Prostate gland (tissue), 2 donors: ENCODE data around the gene CFAP45. TPM values are rescaled to one million over a fixed set of nuclear protein-coding genes. Genes with fewer than 3 reads are reported as not detected.

Experiments used
- DNase-seq: peaks from one replicate; pipeline ENCODE4 v3.0.0-alpha.2; 2019; ENCODE audit warnings: low spot score
- H3K27ac ChIP-seq, 2 donors: fragments of 200-600 bp; sonication (generic); 2 replicates each; pipeline ENCODE4 v1.5.1; 2017 to 2019
- H3K27me3 ChIP-seq: fragments of 200-600 bp; sonication (generic); replicated peaks from 2 replicates; pipeline ENCODE4 v1.5.1; 2019; ENCODE audit not compliant: insufficient read depth
- H3K36me3 ChIP-seq, 2 donors: fragments of 200-600 bp; sonication (generic); 1 replicate in 1 of 2; 2 replicates in 1 of 2; pipeline versions ENCODE4 v1.5.1 to v1.8.1; 2017 to 2019
- H3K4me1 ChIP-seq: fragments of 200-600 bp; sonication (generic); replicated peaks from 2 replicates; pipeline ENCODE4 v1.5.1; 2019
- H3K4me3 ChIP-seq, 2 donors: fragments of 200-600 bp; sonication (generic); 2 replicates each; pipeline ENCODE4 v1.5.1; 2017 to 2019
- H3K9me3 ChIP-seq: fragments of 200-600 bp; sonication (generic); 2 replicates; pipeline ENCODE4 v1.5.1; 2017
- POLR2A ChIP-seq: fragments of 450-650 bp; IDR thresholded peaks from one replicate; pipeline ENCODE4 v1.6.1; 2016; ENCODE audit warnings: antibody characterized with exemption, mild to moderate bottlenecking
- POLR2AphosphoS5 ChIP-seq: sonication (generic); formaldehyde crosslinking; IDR thresholded peaks from one replicate; pipeline ENCODE4 v1.6.1; 2017; ENCODE audit warnings: antibody characterized with exemption
- WGBS: methylation state at CpG from one replicate; pipeline ENCODE4 v1.1.5; 2018; 5-methylcytosine and 5-hydroxymethylcytosine counted together
- intact Hi-C: fragments of 100-400 bp; cut with DNase I; formaldehyde crosslinking; loops from one replicate; pipeline ENCODE4 v1.14.2; 2022
- total RNA-seq, 2 donors: library from RNA; depleted of rRNA; stranded (reverse); fragments of >200 nt; gene quantifications; one replicate each; pipeline ENCODE4 v1.1.0, GENCODE V29; 2016
- TF ChIP-seq, protein P1 (sequence below), 4 experiments: fragments of 200-600 bp in 2 of 4; fragments of 450-650 bp in 2 of 4; sonication (generic) in 2 of 4; IDR thresholded peaks; 1 replicate in 3 of 4; 2 replicates in 1 of 4; pipeline ENCODE4 v1.5.1; 2016 to 2019; ENCODE audit warnings: antibody characterized with exemption in 4 of 4, mild to moderate bottlenecking in 2 of 4, moderate library complexity in 2 of 4

The CFAP45 gene
- total RNA-seq, 2 donors from 2014 or later = 2.6 TPM; not detected in 1

DNA sequence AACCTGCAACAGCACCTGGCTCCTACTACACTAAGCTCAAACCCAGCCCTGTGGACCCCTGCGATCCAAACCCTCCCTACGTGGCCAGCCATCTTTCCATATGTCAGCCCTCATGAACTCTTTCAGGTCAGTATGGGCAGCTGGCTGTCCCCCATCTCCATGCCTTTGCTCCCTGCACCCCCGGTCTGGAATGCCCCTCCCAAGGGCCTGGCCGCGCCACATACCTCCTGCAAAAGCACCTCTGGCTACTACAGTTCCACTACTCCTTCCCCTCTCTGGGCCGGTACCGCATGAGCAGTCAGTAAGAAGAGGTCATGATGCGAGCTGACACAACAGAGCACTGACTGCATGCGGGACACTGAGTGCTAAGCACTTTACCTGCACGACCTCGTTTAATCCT lies 35.3 kb upstream of the CFAP45 start:
- H3K9me3 ChIP-seq = no peaks in the 10 kb centered on the region
- H3K4me1 ChIP-seq = no peaks in the 10 kb centered on the region
- 89% methylated on average over 11 of the region's 11 CpGs for WGBS
- intact Hi-C loops = no loop called here
- DNase-seq = no peak
- TF ChIP-seq POLR2A (no peak), POLR2AphosphoS5 (no peak)
- TF ChIP-seq, protein P1, sequence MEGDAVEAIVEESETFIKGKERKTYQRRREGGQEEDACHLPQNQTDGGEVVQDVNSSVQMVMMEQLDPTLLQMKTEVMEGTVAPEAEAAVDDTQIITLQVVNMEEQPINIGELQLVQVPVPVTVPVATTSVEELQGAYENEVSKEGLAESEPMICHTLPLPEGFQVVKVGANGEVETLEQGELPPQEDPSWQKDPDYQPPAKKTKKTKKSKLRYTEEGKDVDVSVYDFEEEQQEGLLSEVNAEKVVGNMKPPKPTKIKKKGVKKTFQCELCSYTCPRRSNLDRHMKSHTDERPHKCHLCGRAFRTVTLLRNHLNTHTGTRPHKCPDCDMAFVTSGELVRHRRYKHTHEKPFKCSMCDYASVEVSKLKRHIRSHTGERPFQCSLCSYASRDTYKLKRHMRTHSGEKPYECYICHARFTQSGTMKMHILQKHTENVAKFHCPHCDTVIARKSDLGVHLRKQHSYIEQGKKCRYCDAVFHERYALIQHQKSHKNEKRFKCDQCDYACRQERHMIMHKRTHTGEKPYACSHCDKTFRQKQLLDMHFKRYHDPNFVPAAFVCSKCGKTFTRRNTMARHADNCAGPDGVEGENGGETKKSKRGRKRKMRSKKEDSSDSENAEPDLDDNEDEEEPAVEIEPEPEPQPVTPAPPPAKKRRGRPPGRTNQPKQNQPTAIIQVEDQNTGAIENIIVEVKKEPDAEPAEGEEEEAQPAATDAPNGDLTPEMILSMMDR (IDR thresholded peaks at IDR 0.05) = no peak
- no peaks in the 10 kb centered on the region for H3K36me3 ChIP-seq
- H3K27me3 ChIP-seq = no peaks in the 10 kb centered on the region
- no peak overlapping the region for H3K4me3 ChIP-seq
- H3K27ac ChIP-seq = no peak overlapping the region

DNA sequence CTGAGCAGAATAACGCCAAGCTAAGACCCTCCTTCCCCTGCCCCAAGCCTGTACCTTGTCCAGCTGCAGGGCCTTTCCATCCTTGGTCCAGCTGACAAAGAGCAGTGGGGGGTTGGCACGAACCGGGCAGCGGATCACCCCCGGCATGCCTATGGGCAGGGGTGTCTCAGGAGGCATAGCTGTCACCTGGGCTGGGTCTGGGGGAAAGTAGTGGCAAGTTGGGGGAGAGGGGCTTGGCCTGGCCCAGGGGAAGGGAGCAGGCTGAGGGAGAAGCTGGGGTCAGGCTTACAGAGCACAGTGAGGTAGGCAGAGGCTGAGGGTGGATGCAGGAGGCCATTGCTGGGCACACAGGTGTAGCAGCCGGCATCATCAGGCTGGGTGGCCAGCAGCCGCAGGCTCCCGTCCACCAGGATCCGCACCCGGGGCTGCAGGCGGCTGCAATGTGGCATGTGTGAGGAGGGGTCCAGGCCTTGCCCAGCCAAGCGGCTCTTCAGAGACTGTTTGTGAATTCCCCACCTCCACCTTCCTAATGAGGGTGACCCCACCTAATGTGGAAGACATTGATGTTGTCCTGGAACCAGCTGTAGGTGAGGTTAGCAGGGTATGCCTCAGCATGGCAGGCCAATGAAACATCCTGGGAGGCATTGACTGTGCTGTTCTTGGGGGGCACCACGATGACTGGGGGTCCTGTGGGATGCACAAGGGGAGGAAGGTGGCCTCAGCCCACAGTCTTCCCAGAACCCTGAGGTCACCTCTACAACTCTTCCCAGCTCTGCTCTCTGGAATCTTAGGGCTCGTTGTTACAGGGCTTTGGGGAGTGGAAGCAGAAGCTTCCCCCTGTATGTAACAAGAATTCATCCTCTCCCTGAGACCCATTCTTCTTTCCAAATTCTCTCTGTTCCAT lies 34.4 kb upstream of the CFAP45 start:
- Histone ChIP-seq H3K27ac (no peak overlapping the region), H3K27me3 (no peaks in the 10 kb centered on the region), H3K4me1 (no peaks in the 10 kb centered on the region), H3K9me3 (no peaks in the 10 kb centered on the region), H3K36me3 (no peaks in the 10 kb centered on the region), H3K4me3 (no peak overlapping the region)
- no peak for DNase-seq
- 85% methylated on average over 14 of the region's 14 CpGs for WGBS
- intact Hi-C loops = no loop called here
- TF ChIP-seq, protein P1 (IDR thresholded peaks at IDR 0.05) = no peak
- no peak for TF ChIP-seq POLR2AphosphoS5
- TF ChIP-seq POLR2A = no peak

DNA sequence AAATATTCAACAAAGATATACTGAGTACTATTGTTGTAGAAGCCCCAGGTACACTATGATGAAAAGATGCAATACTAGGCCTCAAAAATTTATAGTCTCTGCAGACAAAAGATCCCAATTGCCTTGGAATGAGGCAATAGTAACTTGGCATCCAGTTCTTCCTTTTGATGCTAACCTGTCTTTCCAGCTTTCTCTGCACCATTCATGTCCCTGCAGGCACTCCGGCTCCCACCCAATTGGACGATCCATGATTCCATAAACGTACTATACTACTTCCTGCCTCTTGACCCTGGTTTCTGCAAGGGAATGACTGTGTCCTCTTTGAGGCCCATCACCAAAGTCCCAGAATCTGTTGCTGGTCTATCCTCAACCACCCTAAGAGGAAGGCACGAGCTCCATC lies 33.4 kb upstream of the CFAP45 start:
- Histone ChIP-seq H3K4me3 (no peak overlapping the region), H3K9me3 (no peaks in the 10 kb centered on the region), H3K27ac (peak overlapping the region in 1 of 2 donors; percentile 18), H3K27me3 (no peaks in the 10 kb centered on the region), H3K36me3 (no peaks in the 10 kb centered on the region), H3K4me1 (no peaks in the 10 kb centered on the region)
- 51% methylated on average over 4 of the region's 4 CpGs for WGBS
- TF ChIP-seq POLR2AphosphoS5 = peak; percentile 85
- TF ChIP-seq POLR2A = no peak
- TF ChIP-seq, protein P1 (IDR thresholded peaks at IDR 0.05) = no peak
- DNase-seq = peak; percentile 64
- intact Hi-C loops = no loop called here

DNA sequence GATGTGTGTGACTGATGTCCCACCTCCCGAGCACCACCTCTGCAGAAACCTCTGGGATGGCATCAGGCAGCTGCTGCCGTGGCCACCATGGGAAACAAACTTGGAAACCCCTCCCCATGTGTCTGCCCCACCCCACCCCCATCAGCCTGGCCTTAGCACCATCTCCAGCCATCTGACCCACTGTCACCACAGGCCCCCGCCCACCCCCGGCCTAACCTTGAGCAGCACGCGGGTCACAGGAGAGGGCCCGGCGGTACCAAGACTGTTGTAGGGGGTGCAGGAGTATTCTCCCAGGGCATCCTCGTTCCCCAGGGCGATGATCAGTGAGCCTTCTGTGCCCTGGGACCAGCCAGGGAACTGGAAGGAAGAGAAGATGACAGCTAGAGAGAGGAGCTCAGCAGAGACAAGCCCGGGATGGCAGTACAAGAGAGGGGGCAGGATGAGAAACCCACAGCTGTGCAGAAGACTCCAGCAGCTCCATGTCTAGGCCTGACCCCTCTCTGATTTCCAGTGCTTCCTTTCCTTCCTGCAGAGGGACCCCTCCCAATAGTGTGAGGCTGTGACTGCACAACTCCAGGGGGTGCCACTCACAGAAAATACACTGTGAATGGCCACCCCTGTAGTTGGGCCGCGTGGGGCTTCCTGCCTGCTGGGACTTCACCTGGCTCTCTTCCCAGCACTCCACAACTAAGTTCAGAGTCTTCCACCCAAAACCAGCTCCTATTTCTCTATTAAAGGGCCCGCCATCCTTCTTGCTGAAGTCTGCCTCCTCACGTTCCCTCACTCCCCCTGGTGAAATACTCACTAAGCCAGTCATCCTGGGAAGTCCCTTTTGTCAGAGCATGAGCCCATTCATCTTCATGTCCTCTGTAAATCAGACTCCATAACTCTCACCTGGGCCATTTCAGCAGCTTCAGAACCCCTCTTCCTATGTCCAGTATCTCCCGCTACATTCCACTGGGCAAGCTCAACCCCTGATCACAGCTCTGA lies 32.6 kb upstream of the CFAP45 start:
- 56% methylated on average over 16 of the region's 16 CpGs for WGBS
- H3K27me3 ChIP-seq = no peaks in the 10 kb centered on the region
- H3K9me3 ChIP-seq = no peaks in the 10 kb centered on the region
- H3K27ac ChIP-seq = peak overlapping the region in 1 of 2 donors; percentile 15
- no peak overlapping the region for H3K4me3 ChIP-seq
- H3K4me1 ChIP-seq = no peaks in the 10 kb centered on the region
- no peaks in the 10 kb centered on the region for H3K36me3 ChIP-seq
- no peak for DNase-seq
- no peak for TF ChIP-seq POLR2A
- TF ChIP-seq, protein P1 (IDR thresholded peaks at IDR 0.05) = no peak
- no peak for TF ChIP-seq POLR2AphosphoS5
- intact Hi-C loops = no loop called here
